H1 (cell line): Measurements from ENCODE around the gene ELMO1. TPM values are rescaled to one million over a fixed set of nuclear protein-coding genes. Genes with fewer than 3 reads are reported as not detected.

ENCODE experiments used
- BRCA1 ChIP-seq: IDR thresholded peaks from 2 replicates; pipeline ENCODE4 v1.6.1; 2012; ENCODE audit warnings: low read depth, low read length, improper control_type of control experiment
- EZH2 ChIP-seq: fragments of 200-600 bp; sonication (generic); IDR thresholded peaks from 2 replicates; pipeline ENCODE4 v1.7.1; 2012; ENCODE audit warnings: low read depth, mild to moderate bottlenecking, moderate library complexity, low read length, inconsistent platforms; ENCODE audit not compliant: severe bottlenecking
- JUND ChIP-seq: IDR thresholded peaks from 2 replicates; pipeline ENCODE4 v1.6.1; 2011; ENCODE audit warnings: mild to moderate bottlenecking, improper control_type of control experiment, low read length
- RAD21 ChIP-seq, 2 experiments: IDR thresholded peaks in 1 of 2; conservative IDR thresholded peaks in 1 of 2; 2 replicates each; pipeline ENCODE4 v1.6.1; 2011; ENCODE audit warnings: low read depth in 2 of 2, low read length in 2 of 2, improper control_type of control experiment in 1 of 2, inconsistent platforms in 1 of 2, mild to moderate bottlenecking in 1 of 2, moderate library complexity in 1 of 2
- SIRT6 ChIP-seq: IDR thresholded peaks from one replicate; pipeline ENCODE4 v1.7.1; 2012; ENCODE audit warnings: low read length, inconsistent platforms
- polyA plus RNA-seq, 7 experiments: library from polyadenylated mRNA; depleted of rRNA in 3 of 7; stranded (reverse) in 5 of 7; unstranded in 2 of 7; fragments of >200 nt in 5 of 7; fragments of 200-250 nt in 2 of 7; gene quantifications; 1 replicate in 5 of 7; 2 replicates in 1 of 7; 4 replicates in 1 of 7; pipeline versions ENCODE4 v1.2.1 to v1.2.3, GENCODE V29; 2011 to 2013; ENCODE audit warnings: missing spikeins in 2 of 7, mixed read lengths in 2 of 7
- total RNA-seq: library from RNA; stranded (reverse); fragmentation: NEBNext Ultra II Directional; extraction: Animal tissue kit (Norgen Biotek cat#: 25700); gene quantifications from 2 replicates; pipeline ENCODE4 v1.2.1, GENCODE V29; 2021

Gene ELMO1
- total and polyA plus RNA-seq, 2 of the 8 experiments (the other 6 are each of a cell fraction or from before 2014, with no cell fraction given) = 18.4 to 21.0 TPM

DNA sequence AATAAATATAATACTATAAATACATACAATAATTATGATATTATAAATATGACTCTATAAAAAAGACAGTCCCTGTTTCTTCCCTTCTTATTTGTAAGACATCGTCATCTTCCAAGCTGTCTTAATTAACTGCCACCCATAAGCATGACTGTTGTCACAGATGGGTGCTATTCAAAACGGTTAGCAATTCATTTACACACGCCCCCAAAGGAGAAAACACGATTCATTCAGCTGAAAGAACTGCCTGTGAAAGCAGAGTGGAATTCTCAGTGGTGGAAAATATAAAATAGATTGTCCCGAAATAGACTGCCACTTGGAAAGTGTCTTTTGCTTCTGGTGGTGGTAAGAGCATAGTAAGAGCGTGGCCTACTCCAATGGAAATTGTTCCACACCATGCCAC lies 48.9 kb upstream of the ELMO1 start (continued):
- TF ChIP-seq SIRT6 = no peak
- TF ChIP-seq JUND = no peak
- no peak for TF ChIP-seq EZH2
- no peak for TF ChIP-seq RAD21 (IDR thresholded peaks at IDR 0.05 in 1 of 2, conservative IDR thresholded peaks at IDR 0.05 in 1 of 2; ENCODE audit: low read depth in 2 of 2, low read length in 2 of 2)
- TF ChIP-seq BRCA1 = no peak
